HepG2 (cell line): ENCODE results near the gene AFF4. TPM values are rescaled to one million over a fixed set of nuclear protein-coding genes. Genes with fewer than 3 reads are reported as not detected.

Experiments
- ATAC-seq: fragments of 200-7000 bp; cut with Tn5 transposase; 3 replicates; pipeline ENCODE4 v1.9.1; 2020; ENCODE audit warnings: mild to moderate bottlenecking, moderate library complexity
- BruUV-seq: library from RNA; stranded (reverse); fragments of 400-500 nt; replicated peaks from 2 replicates; lab custom pipeline; 2021; lab: Mats Ljungman, UMichigan
- CTCF ChIA-PET: fragments of 300-600 bp; formaldehyde crosslinking; extraction: SDS; loops from one replicate; lab custom pipeline; 2021; ENCODE audit warnings: low total read pairs, inconsistent platforms, low intra/inter-chr PET ratio; lab: Yijun Ruan, JAX
- POLR2A ChIA-PET: fragments of 350-600 bp; sonication (Branson Sonifier 250); formaldehyde crosslinking; loops from one replicate; lab custom pipeline; 2020; ENCODE audit warnings: antibody characterized with exemption, inconsistent platforms; lab: Yijun Ruan, JAX
- DNase-seq: peaks from one replicate; pipeline ENCODE4 v3.0.0-alpha.2; 2015; ENCODE audit warnings: low spot score
- FAIRE-seq: peaks from 3 replicates; lab custom pipeline; 2011; peaks lifted over from hg19 to GRCh38; lab: Jason Lieb, UNC
- H2AFZ ChIP-seq: one replicate; pipeline ENCODE4 v1.6.1; 2011; ENCODE audit warnings: low read length, inconsistent platforms
- H3K27ac ChIP-seq: fragments of 300-600 bp; 3 replicates; pipeline ENCODE4 v1.8.0; 2011; ENCODE audit warnings: mixed run types, mild to moderate bottlenecking, mixed read lengths, low read length, inconsistent platforms; ENCODE audit not compliant: insufficient read depth; ENCODE audit errors: extremely low read length
- H3K27me3 ChIP-seq, 2 experiments: fragments of 200-600 bp in 1 of 2; 2 replicates in 1 of 2; 3 replicates in 1 of 2; pipeline versions ENCODE4 v1.6.0 to v1.8.0; 2011; ENCODE audit warnings: low read length in 2 of 2, mild to moderate bottlenecking in 2 of 2, moderate library complexity in 2 of 2, inconsistent platforms in 1 of 2; ENCODE audit not compliant: insufficient read depth in 2 of 2, control insufficient read depth in 1 of 2
- H3K36me3 ChIP-seq, 2 experiments: fragments of 200-600 bp in 1 of 2; replicated peaks in 1 of 2; 2 replicates in 1 of 2; 3 replicates in 1 of 2; pipeline versions ENCODE4 v1.5.1 to v1.8.0; 2011; ENCODE audit warnings: low read length in 2 of 2, inconsistent platforms in 1 of 2; ENCODE audit not compliant: insufficient read depth in 2 of 2, control insufficient read depth in 1 of 2
- H3K4me1 ChIP-seq: 2 replicates; pipeline ENCODE4 v1.5.1; 2012; ENCODE audit warnings: low read length, inconsistent platforms; ENCODE audit not compliant: insufficient read depth
- H3K4me2 ChIP-seq: 2 replicates; pipeline ENCODE4 v1.6.0; 2011; ENCODE audit warnings: low read depth, low read length, inconsistent platforms
- H3K4me3 ChIP-seq, 3 experiments: fragments of 200-600 bp in 1 of 3; sonication (generic), shearing (Covaris generic) in 1 of 3; replicated peaks in 1 of 3; 2 replicates each; pipeline ENCODE4 v1.5.1; 2011 to 2016; ENCODE audit warnings: low read length in 3 of 3, inconsistent platforms in 2 of 3, low read depth in 2 of 3, mild to moderate bottlenecking in 2 of 3, control low read depth in 1 of 3, mixed read lengths in 1 of 3; ENCODE audit not compliant: insufficient read depth in 1 of 3
- H3K79me2 ChIP-seq: one replicate; pipeline ENCODE4 v1.6.1; 2011; ENCODE audit warnings: low read length, inconsistent platforms; ENCODE audit not compliant: insufficient read depth
- H3K9ac ChIP-seq: 2 replicates; pipeline ENCODE4 v1.6.0; 2011; ENCODE audit warnings: mild to moderate bottlenecking, low read depth, low read length, inconsistent platforms; ENCODE audit not compliant: insufficient read depth
- H3K9me3 ChIP-seq: 2 replicates; pipeline ENCODE4 v1.5.1; 2012; ENCODE audit warnings: mild to moderate bottlenecking, low read length
- H4K20me1 ChIP-seq: 2 replicates; pipeline ENCODE4 v1.6.0; 2011; ENCODE audit warnings: inconsistent platforms, mild to moderate bottlenecking, low read length, moderate library complexity; ENCODE audit not compliant: insufficient read depth
- AGO2 ChIP-seq: fragments of 200-400 bp; formaldehyde crosslinking; optimal IDR thresholded peaks from 2 replicates; pipeline ENCODE3; 2017; ENCODE audit warnings: mild to moderate bottlenecking, low read depth, low read length, moderate library complexity
- JARID2 ChIP-seq: sonication (generic); formaldehyde crosslinking; IDR thresholded peaks from 2 replicates; pipeline ENCODE4 v1.8.1; 2023; ENCODE audit warnings: missing genetic modification reagents, inconsistent platforms; ENCODE audit not compliant: insufficient replicate concordance
- RBFOX2 ChIP-seq: fragments of 200-400 bp; formaldehyde crosslinking; IDR thresholded peaks from 2 replicates; pipeline ENCODE4 v1.6.1; 2017; ENCODE audit warnings: low read depth, mild to moderate bottlenecking, low read length
- ZSCAN12 ChIP-seq: sonication (generic); formaldehyde crosslinking; IDR thresholded peaks from 2 replicates; pipeline ENCODE4 v1.9.0; 2021; ENCODE audit warnings: mild to moderate bottlenecking, missing genetic modification reagents
- WGBS: methylation state at CpG from one replicate; pipeline ENCODE4 v1.1.6; 2017; ENCODE audit warnings: low lambda C conversion rate; 5-methylcytosine and 5-hydroxymethylcytosine counted together
- in situ Hi-C: cut with HindIII; loops from 2 replicates; pipeline ENCODE4 v1.10.0; 2017; ENCODE audit warnings: low pct_unique_long_range_greater_than_20kb; ENCODE audit not compliant: extremely low pct_ligation_motif_present
- intact Hi-C: fragments of 100-400 bp; cut with micrococcal nuclease; formaldehyde crosslinking; loops from one replicate; pipeline ENCODE4 v1.10.0; 2022; ENCODE audit not compliant: unreplicated experiment
- polyA plus RNA-seq, 8 experiments: library from polyadenylated mRNA; depleted of rRNA in 3 of 8; stranded (reverse) in 7 of 8; unstranded in 1 of 8; fragments of >200 nt; fragmentation: Illumina TruSeq in 4 of 8; extraction: Trizol in 4 of 8; gene quantifications; 2 replicates each; pipeline versions ENCODE4 v1.2.1 to v1.2.3, GENCODE V29; 2011 to 2016; ENCODE audit warnings: low read depth in 4 of 8, missing spikeins in 1 of 8, mixed read lengths in 1 of 8; ENCODE audit not compliant: insufficient read depth in 1 of 8
- small RNA-seq, 3 experiments: library from RNA; depleted of rRNA; stranded (forward); fragments of <200 nt; gene quantifications; one replicate each; pipeline ENCODE3, GENCODE V24; 2012; ENCODE audit warnings: low read depth in 2 of 3, low replicate concordance in 1 of 3; ENCODE audit not compliant: insufficient read length in 3 of 3, insufficient read depth in 2 of 3
- total RNA-seq, 5 experiments: library from RNA; depleted of rRNA; stranded (reverse); fragments of >200 nt; fragmentation: Illumina TruSeq; extraction: Trizol; gene quantifications; 2 replicates each; pipeline ENCODE4 v1.2.3, GENCODE V29; 2016; ENCODE audit warnings: low read depth in 1 of 5
- TF ChIP-seq, protein P1 (sequence below): sonication (generic); formaldehyde crosslinking; IDR thresholded peaks from 2 replicates; pipeline ENCODE4 v1.5.0; 2020; ENCODE audit warnings: mild to moderate bottlenecking, missing genetic modification reagents, moderate library complexity

Gene AFF4
- total and polyA plus RNA-seq, 2 of the 13 experiments (the other 11 are each of a cell fraction or from before 2014, with no cell fraction given), result 22.1 to 25.5 TPM

DNA sequence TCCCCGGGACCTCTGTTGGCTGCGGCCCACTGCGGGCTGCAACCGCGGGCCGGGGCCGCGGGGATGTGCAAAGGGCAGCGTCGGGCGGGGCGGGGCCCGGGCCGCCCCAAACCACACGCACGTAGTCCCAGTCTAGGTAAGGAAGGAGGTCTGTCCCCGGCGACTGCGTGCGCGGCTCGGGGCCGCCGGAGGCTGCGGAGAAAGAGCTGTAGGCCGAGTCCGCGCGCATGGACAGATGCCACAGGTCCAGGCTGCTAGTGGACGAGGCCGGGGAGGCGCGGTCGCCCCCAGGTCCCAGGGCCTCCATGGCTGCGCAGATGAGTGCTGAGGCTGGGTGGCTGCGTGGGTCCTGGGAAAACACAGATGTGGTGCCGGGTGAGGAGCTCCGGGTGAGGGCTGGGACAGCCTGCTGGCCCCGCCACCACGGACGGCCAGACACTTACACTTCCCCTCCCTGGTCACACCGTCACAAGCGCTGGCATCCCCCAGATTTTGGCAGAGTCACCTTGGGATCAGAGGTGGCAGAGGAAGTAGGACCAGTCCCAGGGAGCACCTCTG lies 137.5 kb downstream of the AFF4 start:
- no peak for DNase-seq
- Histone ChIP-seq H4K20me1 (no peaks in the 10 kb centered on the region), H3K36me3 (peaks cover 7 to 30% of the 10 kb centered on the region in 2 experiments; a peak in 4 of 5 replicates), H3K9ac (no peak overlapping the region), H3K4me3 (no peak overlapping the region), H3K4me1 (peaks cover 48% of the 10 kb centered on the region), H3K9me3 (no peaks in the 10 kb centered on the region), H3K27ac (no peak overlapping the region), H2AFZ (no peak overlapping the region), H3K79me2 (peaks cover 37% of the 10 kb centered on the region), H3K4me2 (no peak overlapping the region), H3K27me3 (no peaks in the 10 kb centered on the region)
- ATAC-seq, result no peak
- 97% methylated on average over 38 of the region's 43 CpGs for WGBS
- ChIA-PET POLR2A (interaction anchor here (1.2 to 5.6 kb wide), 2 partner anchors 17 to 58 kb away, joined by 3 to 55 read pairs; no protein-coding TSS in a partner anchor), CTCF (no interaction called here)
- BruUV-seq, result no TSS peak
- intact Hi-C loops (no loop called here), in situ Hi-C loops (no loop called here)
- TF ChIP-seq ZSCAN12 (CRISPR knock-in tag) (no peak), RBFOX2 (peak; percentile 48; the same call in 1 of the 2 replicates), AGO2 (peak; percentile 77), JARID2 (CRISPR knock-in tag) (no peak)
- TF ChIP-seq, protein P1, sequence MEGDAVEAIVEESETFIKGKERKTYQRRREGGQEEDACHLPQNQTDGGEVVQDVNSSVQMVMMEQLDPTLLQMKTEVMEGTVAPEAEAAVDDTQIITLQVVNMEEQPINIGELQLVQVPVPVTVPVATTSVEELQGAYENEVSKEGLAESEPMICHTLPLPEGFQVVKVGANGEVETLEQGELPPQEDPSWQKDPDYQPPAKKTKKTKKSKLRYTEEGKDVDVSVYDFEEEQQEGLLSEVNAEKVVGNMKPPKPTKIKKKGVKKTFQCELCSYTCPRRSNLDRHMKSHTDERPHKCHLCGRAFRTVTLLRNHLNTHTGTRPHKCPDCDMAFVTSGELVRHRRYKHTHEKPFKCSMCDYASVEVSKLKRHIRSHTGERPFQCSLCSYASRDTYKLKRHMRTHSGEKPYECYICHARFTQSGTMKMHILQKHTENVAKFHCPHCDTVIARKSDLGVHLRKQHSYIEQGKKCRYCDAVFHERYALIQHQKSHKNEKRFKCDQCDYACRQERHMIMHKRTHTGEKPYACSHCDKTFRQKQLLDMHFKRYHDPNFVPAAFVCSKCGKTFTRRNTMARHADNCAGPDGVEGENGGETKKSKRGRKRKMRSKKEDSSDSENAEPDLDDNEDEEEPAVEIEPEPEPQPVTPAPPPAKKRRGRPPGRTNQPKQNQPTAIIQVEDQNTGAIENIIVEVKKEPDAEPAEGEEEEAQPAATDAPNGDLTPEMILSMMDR (CRISPR knock-in tag), result no peak
- no peak for FAIRE-seq

Small RNA genes lying within 50 kb of the gene (small RNA-seq; reads per million reads assigned to genes)
- 0 reads per million in 3 experiments for gene AC113410.1
- gene ATP6V0E1P1, result 0 reads per million in 3 experiments
- gene RF00019, result 0 reads per million in 3 experiments
- gene RNA5SP192, result 0 reads per million in 3 experiments

Other genes starting within 250 kb of the AFF4 start
- 8.4 and 11.3 TPM in 2 replicates for gene KIF3A, start 226.1 kb downstream of the AFF4 start, total RNA-seq (2016; rRNA removed; fragmentation: Illumina TruSeq; extraction: Trizol)
- 2.3 TPM in 2 replicates for gene KIF3A, start 226.1 kb downstream of the AFF4 start, polyA plus RNA-seq (2011; rRNA removed)
- gene CCNI2, start 216.2 kb downstream of the AFF4 start, total RNA-seq (2016; rRNA removed; fragmentation: Illumina TruSeq; extraction: Trizol), result not detected in 2 replicates
- gene CCNI2, start 216.2 kb downstream of the AFF4 start, polyA plus RNA-seq (2011; rRNA removed), result 0.03 TPM in 1 of 2 replicates, not detected in the other
- gene SEPTIN8, start 186.4 kb downstream of the AFF4 start, total RNA-seq (2016; rRNA removed; fragmentation: Illumina TruSeq; extraction: Trizol), result 49.9 and 50.7 TPM in 2 replicates
- 41.4 and 52.4 TPM in 2 replicates for gene SEPTIN8, start 186.4 kb downstream of the AFF4 start, polyA plus RNA-seq (2011; rRNA removed)
- gene SOWAHA, start 150.3 kb downstream of the AFF4 start, total RNA-seq (2016; rRNA removed; fragmentation: Illumina TruSeq; extraction: Trizol), result 1.9 and 2.0 TPM in 2 replicates
- gene SOWAHA, start 150.3 kb downstream of the AFF4 start, polyA plus RNA-seq (2011; rRNA removed), result 0.82 and 0.95 TPM in 2 replicates
- gene SHROOM1, start 133.0 kb downstream of the AFF4 start, total RNA-seq (2016; rRNA removed; fragmentation: Illumina TruSeq; extraction: Trizol), result 8.9 and 18.2 TPM in 2 replicates
- 25.7 and 34.5 TPM in 2 replicates for gene SHROOM1, start 133.0 kb downstream of the AFF4 start, polyA plus RNA-seq (2011; rRNA removed)
- gene GDF9, start 97.2 kb downstream of the AFF4 start, total RNA-seq (2016; rRNA removed; fragmentation: Illumina TruSeq; extraction: Trizol), result 0.07 and 0.38 TPM in 2 replicates
- gene GDF9, start 97.2 kb downstream of the AFF4 start, polyA plus RNA-seq (2011; rRNA removed), result 0.33 and 0.50 TPM in 2 replicates
- gene UQCRQ, start 97.0 kb downstream of the AFF4 start, total RNA-seq (2016; rRNA removed; fragmentation: Illumina TruSeq; extraction: Trizol), result 575 and 610 TPM in 2 replicates
- 237 and 257 TPM in 2 replicates for gene UQCRQ, start 97.0 kb downstream of the AFF4 start, polyA plus RNA-seq (2011; rRNA removed)
- gene LEAP2, start 90.0 kb downstream of the AFF4 start, total RNA-seq (2016; rRNA removed; fragmentation: Illumina TruSeq; extraction: Trizol), result 19.8 and 23.9 TPM in 2 replicates
- gene LEAP2, start 90.0 kb downstream of the AFF4 start, polyA plus RNA-seq (2011; rRNA removed), result 51.9 and 70.9 TPM in 2 replicates
- gene ZCCHC10, start 62.9 kb upstream of the AFF4 start, total RNA-seq (2016; rRNA removed; fragmentation: Illumina TruSeq; extraction: Trizol), result 40.7 and 54.8 TPM in 2 replicates
- 44.5 and 48.2 TPM in 2 replicates for gene ZCCHC10, start 62.9 kb upstream of the AFF4 start, polyA plus RNA-seq (2011; rRNA removed)
- 231 and 359 TPM in 2 replicates for gene HSPA4, start 88.4 kb upstream of the AFF4 start, total RNA-seq (2016; rRNA removed; fragmentation: Illumina TruSeq; extraction: Trizol)
- gene HSPA4, start 88.4 kb upstream of the AFF4 start, polyA plus RNA-seq (2011; rRNA removed), result 21.7 and 36.6 TPM in 2 replicates